KMS-11 (cell line): ENCODE data around the gene CCDC149.

Experiments used
- H2AFZ ChIP-seq: fragments of 200-600 bp; sonication (generic); 2 replicates; pipeline ENCODE4 v1.6.1; 2016; ENCODE audit warnings: antibody characterized with exemption, mixed run types, low read depth
- H3K27ac ChIP-seq: fragments of 200-600 bp; sonication (generic); 2 replicates; pipeline ENCODE4 v1.6.1; 2016; ENCODE audit warnings: mild to moderate bottlenecking, mixed run types
- H3K27me3 ChIP-seq: fragments of 200-600 bp; sonication (generic); 2 replicates; pipeline ENCODE4 v1.6.1; 2017; ENCODE audit warnings: mild to moderate bottlenecking, low read depth, mixed run types, moderate library complexity; ENCODE audit not compliant: insufficient read depth
- H3K36me3 ChIP-seq: fragments of 200-600 bp; sonication (generic); 2 replicates; pipeline ENCODE4 v1.6.1; 2017; ENCODE audit warnings: mild to moderate bottlenecking, mixed run types; ENCODE audit not compliant: insufficient read depth
- H3K4me1 ChIP-seq: fragments of 200-600 bp; sonication (generic); 2 replicates; pipeline ENCODE4 v1.6.1; 2016; ENCODE audit warnings: mild to moderate bottlenecking, low read depth, mixed run types; ENCODE audit not compliant: poor library complexity, severe bottlenecking
- H3K4me2 ChIP-seq: fragments of 200-600 bp; sonication (generic); 2 replicates; pipeline ENCODE4 v1.7.0; 2016; ENCODE audit warnings: mild to moderate bottlenecking, mixed run types
- H3K4me3 ChIP-seq: fragments of 200-600 bp; sonication (generic); IDR thresholded peaks from 2 replicates; pipeline ENCODE4 v1.6.1; 2017; ENCODE audit warnings: low read depth, low read length, mixed read lengths; ENCODE audit not compliant: insufficient read depth
- H3K79me2 ChIP-seq: fragments of 200-600 bp; sonication (generic); 2 replicates; pipeline ENCODE4 v1.6.1; 2016; ENCODE audit warnings: low read depth, mixed run types; ENCODE audit not compliant: insufficient read depth
- H3K9ac ChIP-seq: fragments of 200-600 bp; sonication (generic); 2 replicates; pipeline ENCODE4 v1.6.1; 2016; ENCODE audit warnings: mild to moderate bottlenecking, mixed run types
- H4K20me1 ChIP-seq: fragments of 200-600 bp; sonication (generic); 2 replicates; pipeline ENCODE4 v1.6.1; 2016; ENCODE audit warnings: mild to moderate bottlenecking, mixed run types; ENCODE audit not compliant: insufficient read depth
- TF ChIP-seq, protein P1 (sequence below): fragments of 200-600 bp; sonication (generic); conservative IDR thresholded peaks from 2 replicates; pipeline ENCODE4 v1.6.1; 2017; ENCODE audit warnings: low read depth, mild to moderate bottlenecking, antibody characterized with exemption, low read length, moderate library complexity, mixed read lengths

The CCDC149 gene

DNA sequence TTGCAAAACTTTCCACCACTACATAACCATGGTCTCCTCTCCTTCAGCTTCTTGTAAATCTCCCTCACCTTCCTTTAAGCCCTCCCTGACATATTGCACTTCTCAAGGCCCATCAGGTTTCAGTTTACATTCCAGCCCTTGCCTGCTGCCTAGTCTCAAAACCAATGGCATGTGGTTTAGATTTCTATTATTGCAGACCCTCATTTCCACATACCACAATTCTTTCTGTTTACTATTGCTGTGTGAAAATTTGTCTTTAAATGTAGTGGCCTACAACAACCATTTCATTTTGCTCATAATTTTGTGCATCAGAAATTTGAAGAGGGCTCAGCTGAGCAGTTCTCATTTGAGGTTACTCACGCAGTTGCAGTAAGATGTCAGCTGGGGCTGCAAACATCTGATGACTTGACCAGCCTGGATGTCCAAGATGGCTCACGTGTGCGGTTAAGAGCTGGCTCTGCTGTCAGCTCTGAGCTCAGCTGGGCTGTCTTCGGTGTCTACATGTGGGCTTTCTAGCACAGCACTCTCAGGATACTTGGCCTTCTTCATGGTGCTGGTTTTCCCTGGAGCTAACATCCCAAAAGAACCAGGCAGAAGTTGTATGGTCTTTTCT is 147.4 kb downstream of the CCDC149 start:
- TF ChIP-seq, protein P1, sequence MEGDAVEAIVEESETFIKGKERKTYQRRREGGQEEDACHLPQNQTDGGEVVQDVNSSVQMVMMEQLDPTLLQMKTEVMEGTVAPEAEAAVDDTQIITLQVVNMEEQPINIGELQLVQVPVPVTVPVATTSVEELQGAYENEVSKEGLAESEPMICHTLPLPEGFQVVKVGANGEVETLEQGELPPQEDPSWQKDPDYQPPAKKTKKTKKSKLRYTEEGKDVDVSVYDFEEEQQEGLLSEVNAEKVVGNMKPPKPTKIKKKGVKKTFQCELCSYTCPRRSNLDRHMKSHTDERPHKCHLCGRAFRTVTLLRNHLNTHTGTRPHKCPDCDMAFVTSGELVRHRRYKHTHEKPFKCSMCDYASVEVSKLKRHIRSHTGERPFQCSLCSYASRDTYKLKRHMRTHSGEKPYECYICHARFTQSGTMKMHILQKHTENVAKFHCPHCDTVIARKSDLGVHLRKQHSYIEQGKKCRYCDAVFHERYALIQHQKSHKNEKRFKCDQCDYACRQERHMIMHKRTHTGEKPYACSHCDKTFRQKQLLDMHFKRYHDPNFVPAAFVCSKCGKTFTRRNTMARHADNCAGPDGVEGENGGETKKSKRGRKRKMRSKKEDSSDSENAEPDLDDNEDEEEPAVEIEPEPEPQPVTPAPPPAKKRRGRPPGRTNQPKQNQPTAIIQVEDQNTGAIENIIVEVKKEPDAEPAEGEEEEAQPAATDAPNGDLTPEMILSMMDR, result no peak
- H3K4me2 ChIP-seq, result no peak overlapping the region

DNA sequence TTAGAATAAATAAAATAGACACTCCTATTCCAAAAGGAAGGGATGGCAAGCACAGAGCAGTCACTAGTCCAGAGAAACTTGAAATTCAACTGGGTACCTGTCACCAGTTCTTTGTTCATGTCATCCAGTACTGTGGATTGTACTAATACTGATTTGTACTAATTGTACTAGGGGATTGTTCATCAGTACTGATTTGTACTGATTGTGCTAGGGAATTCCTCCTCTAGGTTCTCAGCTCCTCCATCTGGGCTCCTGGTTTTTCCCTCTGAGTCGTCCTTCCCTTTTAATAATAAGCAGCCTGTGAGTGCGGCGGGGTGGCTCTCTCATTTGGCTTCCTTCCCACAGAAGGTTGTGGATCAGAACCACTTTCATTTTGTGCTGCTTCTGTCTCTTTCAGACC is 148.5 kb downstream of the CCDC149 start:
- TF ChIP-seq, protein P1, result no peak
- no peaks in the 10 kb centered on the region for H3K79me2 ChIP-seq
- H3K4me2 ChIP-seq, result no peak overlapping the region
- no peaks in the 10 kb centered on the region for H3K36me3 ChIP-seq
- H3K27ac ChIP-seq, result no peak overlapping the region
- H3K4me3 ChIP-seq, result no peak overlapping the region
- no peak overlapping the region for H3K9ac ChIP-seq
- no peaks in the 10 kb centered on the region for H3K4me1 ChIP-seq
- no peak overlapping the region for H2AFZ ChIP-seq
- H4K20me1 ChIP-seq, result no peaks in the 10 kb centered on the region
- H3K27me3 ChIP-seq, result no peaks in the 10 kb centered on the region

More for the DNA sequence above, 147.4 kb downstream of the CCDC149 start:
- Histone ChIP-seq H3K27me3 (no peaks in the 10 kb centered on the region), H3K9ac (no peak overlapping the region), H2AFZ (no peak overlapping the region), H3K79me2 (no peaks in the 10 kb centered on the region), H3K27ac (no peak overlapping the region), H4K20me1 (no peaks in the 10 kb centered on the region), H3K36me3 (no peaks in the 10 kb centered on the region), H3K4me1 (no peaks in the 10 kb centered on the region), H3K4me3 (no peak overlapping the region)

DNA sequence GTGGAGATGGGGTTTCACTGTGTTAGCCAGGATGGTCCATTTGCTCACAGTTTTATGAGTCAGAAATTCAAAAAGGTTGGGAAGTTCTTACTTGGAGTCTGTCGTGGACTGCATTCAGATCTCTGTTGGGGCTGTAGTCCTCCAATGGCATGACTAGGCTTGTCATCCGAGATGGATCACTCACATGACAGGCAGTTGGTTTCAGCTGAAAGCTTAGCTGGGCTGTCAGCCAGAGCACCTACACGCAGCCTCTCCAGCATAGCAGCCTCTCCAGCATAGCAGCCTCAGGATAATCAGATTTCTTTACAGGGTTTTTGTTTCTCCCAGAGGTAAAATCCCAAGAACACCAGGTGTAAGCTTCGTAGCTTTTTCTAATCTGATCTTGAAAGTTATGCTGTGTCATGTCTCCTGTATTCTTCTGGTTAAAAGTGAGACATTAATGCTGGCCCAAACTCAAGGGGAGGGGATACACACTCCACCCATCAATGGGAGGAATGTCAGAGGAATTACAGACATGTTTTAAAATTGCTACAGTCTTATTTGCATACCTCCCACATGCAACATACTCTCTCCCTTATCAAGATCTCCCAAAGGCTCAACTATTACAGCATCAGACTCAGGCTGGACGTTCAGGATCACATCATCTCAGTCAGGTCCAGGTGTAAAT is 149.1 kb downstream of the CCDC149 start:
- H3K4me2 ChIP-seq, result no peak overlapping the region
- no peak overlapping the region for H2AFZ ChIP-seq
- no peaks in the 10 kb centered on the region for H3K79me2 ChIP-seq
- no peaks in the 10 kb centered on the region for H3K27me3 ChIP-seq
- H3K4me1 ChIP-seq, result no peaks in the 10 kb centered on the region
- H3K9ac ChIP-seq, result no peak overlapping the region
- TF ChIP-seq, protein P1, result no peak
- H3K36me3 ChIP-seq, result no peaks in the 10 kb centered on the region
- no peak overlapping the region for H3K27ac ChIP-seq
- no peaks in the 10 kb centered on the region for H4K20me1 ChIP-seq
- H3K4me3 ChIP-seq, result no peak overlapping the region
